ENCODE data around the gene AGPS.

AGPS gene

DNA sequence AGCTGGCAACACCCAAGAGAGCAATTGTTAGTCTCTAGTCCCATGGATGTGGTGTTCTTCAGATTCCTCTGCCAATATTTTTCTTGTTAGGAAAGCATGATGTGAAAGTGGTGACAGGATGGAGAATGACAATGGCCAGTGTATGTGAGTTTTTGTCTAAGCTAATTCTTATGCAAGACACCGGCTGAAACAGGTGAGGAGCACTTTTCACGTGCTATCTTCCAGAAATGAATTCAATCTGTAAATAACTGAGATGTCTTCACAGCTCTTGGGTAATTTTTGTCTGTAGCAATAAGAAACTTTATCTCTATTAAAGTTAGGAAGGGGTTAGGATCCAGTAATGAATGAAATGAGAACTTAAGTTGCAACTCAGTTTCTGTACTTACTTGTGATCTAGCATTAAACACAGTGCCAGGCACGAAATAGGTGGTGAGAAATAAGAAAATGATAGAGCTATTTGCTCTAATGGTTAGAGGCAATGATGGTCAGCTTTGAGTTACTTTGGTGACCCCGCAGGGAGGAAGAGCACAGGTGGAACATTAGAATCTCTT is 676 bp upstream of the AGPS start:
- no peak for DNase-seq

DNA sequence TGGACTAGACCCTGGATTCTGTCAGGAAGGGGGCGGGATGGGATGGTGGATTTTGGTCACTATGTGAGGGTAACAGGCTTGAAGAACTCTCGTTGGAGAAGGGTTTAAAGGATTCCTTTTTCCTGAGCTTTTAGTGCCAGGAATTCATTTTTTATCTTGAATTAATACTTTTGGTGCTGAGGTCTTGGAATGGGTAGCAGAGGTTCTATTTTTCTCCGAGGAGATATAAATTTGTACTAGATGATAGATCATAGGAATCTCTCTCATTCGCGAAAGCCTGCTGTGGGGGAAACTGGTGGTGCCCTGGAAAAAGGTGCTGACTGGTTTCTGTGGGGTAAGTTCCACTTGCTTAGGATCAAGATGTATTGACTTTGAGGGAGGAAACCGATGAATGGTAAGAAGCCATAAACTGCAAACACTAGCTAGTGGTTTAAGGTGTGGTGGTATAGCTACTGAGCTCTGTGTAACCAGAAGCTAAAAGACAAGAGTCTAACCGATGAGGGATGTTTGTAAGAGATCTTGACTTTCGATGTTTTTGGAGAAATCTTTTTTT is 706 bp downstream of the AGPS start:
- peak; percentile 6 for DNase-seq

GRCh38 chr2:177393824-177394593 is 1.4 kb downstream of the AGPS start:
- DNase-seq = no peak

DNA sequence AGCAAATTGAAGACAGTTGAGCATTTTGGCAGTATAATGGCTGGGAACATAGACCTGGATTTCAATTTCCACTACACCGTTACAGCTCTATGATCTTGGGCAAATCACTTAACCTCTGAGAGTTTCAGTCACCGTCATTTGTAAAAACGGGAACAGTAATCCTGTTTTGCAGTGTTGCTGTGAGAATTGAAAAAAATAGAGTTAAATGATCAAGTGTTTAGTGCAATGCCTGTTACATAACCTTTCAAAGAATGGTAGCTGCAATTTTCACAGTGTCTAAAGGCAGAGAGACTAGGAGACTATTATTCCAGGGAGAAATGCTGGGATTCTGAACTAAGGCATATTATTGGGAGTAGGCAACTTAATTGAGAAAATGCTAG is 2.0 kb downstream of the AGPS start:
- DNase-seq = no peak

DNA sequence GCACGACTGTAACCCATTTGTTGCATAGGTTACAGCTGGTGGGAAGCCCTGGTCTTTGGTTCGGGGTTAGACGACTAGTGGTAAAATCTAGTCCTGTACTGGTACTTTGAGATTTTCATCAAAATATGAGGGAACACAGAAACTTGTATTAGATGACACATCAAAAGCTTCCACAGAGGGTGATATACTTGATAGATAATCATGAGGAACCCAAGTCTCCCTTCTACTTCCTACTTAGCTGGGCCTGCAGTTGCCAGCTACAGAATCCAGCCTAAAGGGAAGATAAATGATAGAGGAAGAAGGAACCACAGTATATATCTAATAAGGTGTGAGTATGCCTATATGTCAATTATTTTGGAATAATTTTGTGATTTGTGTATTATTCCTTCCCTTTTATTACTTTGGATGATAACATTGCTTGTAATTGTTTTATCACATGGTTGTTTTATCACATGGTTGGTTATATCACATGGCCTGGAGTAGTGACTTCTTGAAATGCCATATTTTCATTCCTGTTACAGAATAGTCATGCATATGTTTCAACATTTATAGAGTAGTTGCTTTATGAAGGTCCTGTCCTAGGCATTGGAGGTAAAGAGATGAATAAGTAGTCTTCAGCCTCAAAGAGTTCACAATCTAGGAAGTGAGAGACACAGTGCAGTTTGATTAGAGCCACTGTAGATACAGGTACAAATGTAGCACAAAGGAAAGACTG is 2.9 kb downstream of the AGPS start:
- DNase-seq = no peak

- peak; percentile 82 for DNase-seq
These were observed 4.3 kb downstream of the AGPS start for GRCh38 chr2:177396703-177397460.

DNA sequence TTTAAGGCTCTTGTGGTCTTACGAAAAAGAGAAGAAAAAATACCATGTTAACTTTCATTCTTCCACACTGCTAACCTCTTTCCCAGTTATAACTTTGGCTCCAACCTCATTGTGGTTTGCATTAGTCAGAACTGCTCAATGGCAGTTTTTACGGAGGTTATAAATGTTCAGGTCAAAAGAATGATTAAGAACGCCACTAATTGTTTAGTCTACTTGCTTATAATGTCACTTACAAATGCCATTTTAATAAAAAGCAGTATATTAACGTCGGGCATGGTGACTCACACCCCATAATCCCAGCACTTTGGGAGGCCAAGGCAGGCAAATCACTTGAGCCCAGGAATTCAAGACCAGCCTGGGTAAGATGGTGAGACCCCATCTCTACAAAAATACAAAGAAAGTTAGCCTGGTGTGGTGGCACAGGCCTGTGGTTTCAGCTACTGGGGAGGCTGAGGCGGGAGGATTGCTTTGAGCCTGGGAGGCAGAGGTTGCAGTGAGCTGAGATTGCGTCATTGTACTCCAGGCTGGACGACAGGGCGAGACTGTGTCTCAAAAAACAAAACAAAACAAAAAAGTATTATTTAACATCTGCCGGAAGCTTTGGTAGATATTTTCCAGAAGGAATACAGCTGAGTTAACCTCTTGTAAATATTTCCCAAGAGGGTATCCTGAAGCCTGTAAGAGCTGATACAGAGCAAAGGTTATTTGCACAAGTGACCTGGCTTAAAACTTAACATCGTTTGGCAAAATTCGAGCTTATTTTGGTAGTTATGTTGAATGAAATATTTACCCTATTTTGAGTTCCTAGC is 5.1 kb downstream of the AGPS start:
- DNase-seq = peak; percentile 83

GRCh38 chr2:177398290-177398683 is 5.7 kb downstream of the AGPS start:
- DNase-seq = no peak

GRCh38 chr2:177398791-177399190 is 6.2 kb downstream of the AGPS start:
- no peak for DNase-seq

DNA sequence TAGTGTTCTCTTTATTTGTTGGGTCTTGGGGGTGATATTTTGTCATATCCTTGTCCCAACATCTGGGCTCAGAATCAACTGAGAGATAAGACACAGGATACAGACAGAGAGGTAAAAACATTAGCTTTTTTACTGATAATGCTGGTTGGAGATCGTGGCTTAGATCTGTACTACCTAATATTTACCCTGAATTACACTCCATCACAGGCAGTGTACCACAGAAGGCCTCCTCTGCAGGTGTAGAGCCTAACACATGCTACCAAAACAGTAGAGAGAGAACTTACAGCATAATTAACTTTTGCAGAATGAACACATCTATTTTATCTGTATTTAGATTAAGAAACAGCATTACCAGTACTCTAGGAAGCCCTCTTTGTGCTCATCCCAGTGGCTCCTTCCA is 6.8 kb downstream of the AGPS start:
- DNase-seq = no peak

DNA sequence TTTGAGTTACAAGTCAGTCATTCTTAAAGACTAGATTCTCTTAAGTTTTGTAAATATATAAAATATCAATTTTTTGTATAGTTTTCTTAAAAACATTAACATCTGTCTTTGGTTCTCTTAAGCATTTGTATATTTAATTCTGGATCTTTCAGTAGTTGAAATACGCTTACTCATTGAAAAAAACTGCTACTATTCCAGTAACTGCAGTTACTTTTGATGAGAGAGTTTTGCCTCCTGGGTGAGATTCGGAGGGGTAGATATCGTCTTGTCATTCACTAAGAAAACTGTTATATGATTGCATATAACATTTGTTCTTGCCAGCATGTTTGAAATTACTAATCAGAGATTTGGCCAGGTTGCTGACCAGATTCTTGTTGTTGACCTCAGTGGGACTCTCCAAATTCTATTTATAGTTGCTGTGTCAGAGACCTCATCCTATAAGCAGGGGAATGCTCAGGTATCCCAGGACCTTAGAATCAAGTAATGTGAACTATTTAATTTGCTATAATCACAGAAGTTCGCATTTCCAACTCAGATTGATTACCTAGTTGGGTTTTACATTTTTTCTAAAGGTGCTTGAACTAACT is 7.9 kb downstream of the AGPS start:
- DNase-seq = no peak

DNA sequence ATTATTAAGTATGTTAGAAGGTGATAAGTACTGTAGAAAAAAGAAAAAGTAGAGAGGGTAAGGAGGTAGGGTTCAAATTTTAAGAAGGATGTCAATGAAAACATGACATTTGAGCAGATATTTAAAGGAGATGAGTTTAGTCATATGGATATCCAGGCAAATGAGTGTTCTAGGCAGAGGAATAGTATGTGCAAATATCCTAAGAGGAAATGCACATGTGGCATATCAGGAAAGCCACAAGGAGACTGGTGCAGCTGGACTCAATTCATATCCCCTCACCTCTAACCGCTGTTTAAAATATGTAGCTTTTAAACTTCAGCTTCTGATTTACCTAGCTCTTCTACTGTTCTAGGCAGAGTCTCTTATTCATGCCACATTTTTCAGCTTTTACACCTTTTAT is 9.5 kb downstream of the AGPS start:
- DNase-seq = no peak

GRCh38 chr2:177403838-177404237 is 11.3 kb downstream of the AGPS start:
- no peak for DNase-seq

GRCh38 chr2:177404243-177404642 is 11.7 kb downstream of the AGPS start:
- no peak for DNase-seq

GRCh38 chr2:177405029-177405692 is 12.6 kb downstream of the AGPS start:
- no peak for DNase-seq

DNA sequence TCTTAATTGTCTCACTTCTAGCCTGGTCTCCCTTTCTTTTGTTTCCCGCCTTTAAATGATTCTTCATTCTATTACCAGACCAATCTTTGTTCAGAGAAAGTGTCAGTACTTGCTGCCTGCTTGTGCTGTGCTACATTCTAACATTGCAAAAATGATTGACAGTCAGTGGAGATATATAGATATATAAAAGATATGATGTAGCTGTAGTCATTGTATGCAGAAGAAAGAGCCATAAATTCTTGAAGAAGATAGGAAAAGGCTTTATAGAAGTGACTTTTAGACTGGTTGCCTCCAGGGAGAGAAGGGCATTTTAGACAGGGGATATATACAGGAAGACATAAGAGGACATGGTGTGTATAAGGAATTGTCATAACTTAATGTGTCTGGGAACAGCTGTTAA is 13.6 kb downstream of the AGPS start:
- no peak for DNase-seq

GRCh38 chr2:177407031-177407430 is 14.5 kb downstream of the AGPS start:
- no peak for DNase-seq

- peak; percentile 29 for DNase-seq
These were observed 18.1 kb downstream of the AGPS start for GRCh38 chr2:177410629-177411028.

GRCh38 chr2:177413703-177414102 is 21.1 kb downstream of the AGPS start:
- DNase-seq = no peak

DNA sequence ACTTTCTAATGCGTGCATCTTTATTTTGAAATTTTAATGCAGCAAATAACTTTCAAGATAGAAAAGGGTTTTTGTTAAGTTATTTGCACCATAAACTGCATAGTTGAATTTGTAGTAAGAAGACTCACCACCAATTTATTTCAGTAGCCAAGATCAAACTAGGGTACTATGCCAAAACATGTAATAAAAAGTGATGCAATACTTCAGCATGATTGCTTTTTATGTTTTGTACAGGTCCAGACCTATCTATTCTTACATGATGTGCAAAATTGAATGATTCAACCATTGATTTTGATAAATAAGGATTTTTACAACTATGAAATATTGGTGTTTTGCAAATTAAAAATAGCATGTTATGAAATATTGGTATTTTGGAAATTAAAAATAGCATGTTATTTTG is 26.7 kb downstream of the AGPS start:
- peak; percentile 50 for DNase-seq

DNA sequence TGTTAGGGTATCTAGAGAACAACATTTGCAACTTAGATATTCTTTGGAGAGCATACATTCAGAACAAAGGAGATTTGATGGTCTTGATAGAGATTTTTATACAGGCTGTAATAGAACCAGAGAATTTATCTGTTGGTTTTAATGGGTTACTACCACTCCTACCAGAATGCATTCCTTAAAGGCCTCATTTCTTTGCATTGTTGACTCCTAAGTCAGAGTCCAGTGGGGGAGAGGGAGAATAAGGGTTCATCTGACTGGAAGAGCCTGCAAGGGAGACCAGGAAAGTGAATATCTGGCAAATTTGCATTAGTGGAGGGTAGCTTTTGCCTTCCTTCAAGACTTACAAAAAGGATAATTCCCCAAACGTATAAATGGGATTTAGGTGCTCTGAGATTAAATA is 29.7 kb downstream of the AGPS start:
- DNase-seq = peak; percentile 19
